Activated naive CD4-positive, alpha-beta T cell treated with anti-CD3 and anti-CD28 coated beads for 36 hours (primary cell): ENCODE measurements around the gene KCNK16. TPM values are rescaled to one million over a fixed set of nuclear protein-coding genes. Genes with fewer than 3 reads are reported as not detected.

Experiments used
- CTCF ChIA-PET: fragments of 350-600 bp; sonication (Branson Sonifier 250); formaldehyde crosslinking; loops from one replicate; lab custom pipeline; 2021; ENCODE audit warnings: antibody characterized with exemption; lab: Charles Lee
- DNase-seq: peaks from one replicate; pipeline ENCODE4 v3.0.0-alpha.2; 2020
- H3K27ac Mint-ChIP-seq: one replicate; pipeline ENCODE4 v1.8.0; 2021; ENCODE audit warnings: mild to moderate bottlenecking, mixed read lengths
- H3K27me3 Mint-ChIP-seq: one replicate; pipeline ENCODE4 v1.8.0; 2021; ENCODE audit warnings: low read depth, mixed read lengths
- H3K36me3 Mint-ChIP-seq: one replicate; pipeline ENCODE4 v1.8.0; 2021; ENCODE audit warnings: low read depth, mixed read lengths
- H3K4me1 Mint-ChIP-seq: one replicate; pipeline ENCODE4 v1.8.0; 2021; ENCODE audit warnings: low read depth, mixed read lengths
- H3K4me3 Mint-ChIP-seq: one replicate; pipeline ENCODE4 v1.8.0; 2021; ENCODE audit warnings: mild to moderate bottlenecking, moderate library complexity, mixed read lengths
- H3K9me3 Mint-ChIP-seq: one replicate; pipeline ENCODE4 v1.8.0; 2021; ENCODE audit warnings: mixed read lengths
- intact Hi-C: fragments of 100-400 bp; cut with micrococcal nuclease; formaldehyde crosslinking; loops from one replicate; pipeline ENCODE4 v1.15.1; 2023
- total RNA-seq, 2 experiments: library from RNA; stranded (reverse); gene quantifications; one replicate each; pipeline ENCODE4 v1.2.3, GENCODE V29; 2021

Gene KCNK16
- total RNA-seq, 2 experiments from 2014 or later, result not detected

DNA sequence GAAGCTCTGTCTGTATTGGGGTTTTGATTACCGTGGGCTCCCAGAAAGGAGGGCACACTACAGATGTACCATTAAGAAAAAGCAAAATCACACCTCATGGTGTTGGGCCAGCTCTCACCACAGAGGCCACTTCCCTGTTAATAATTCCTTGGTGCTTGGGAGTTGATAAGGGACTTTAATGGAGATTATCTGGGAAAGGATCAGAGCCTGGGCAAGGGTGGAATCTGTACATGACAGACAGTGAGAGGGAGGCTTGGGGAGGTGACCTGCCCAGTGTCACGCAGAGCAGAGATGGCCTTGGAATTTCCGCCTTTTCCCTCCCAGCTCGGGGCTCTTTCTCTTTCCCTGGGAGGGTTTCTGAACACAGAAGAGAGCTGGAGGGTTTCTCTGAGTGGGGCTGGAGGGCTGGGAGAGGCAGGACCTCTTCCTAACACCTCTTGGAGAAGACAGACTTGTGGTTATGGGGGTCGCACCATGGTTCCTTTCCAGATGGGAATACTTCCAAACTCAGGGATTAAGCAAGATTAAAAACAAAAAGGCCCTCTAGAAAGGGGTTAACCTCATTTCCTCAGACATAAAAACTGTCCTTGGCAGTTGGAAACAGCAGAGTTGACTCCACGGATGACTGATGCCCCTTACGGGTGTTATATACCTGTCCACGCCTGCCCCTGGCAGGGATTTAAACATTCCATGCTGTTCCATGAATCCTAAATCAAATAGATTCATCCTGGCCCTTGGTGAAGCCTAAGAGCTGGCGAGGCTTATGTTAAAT is 16.8 kb upstream of the KCNK16 start:
- H3K36me3 Mint-ChIP-seq, result no peaks in the 10 kb centered on the region
- no peak overlapping the region for H3K4me3 Mint-ChIP-seq
- no peak for DNase-seq
- H3K4me1 Mint-ChIP-seq, result peaks cover 2% of the 10 kb centered on the region
- intact Hi-C loops, result no loop called here
- no peaks in the 10 kb centered on the region for H3K9me3 Mint-ChIP-seq
- peaks cover 17% of the 10 kb centered on the region for H3K27me3 Mint-ChIP-seq
- H3K27ac Mint-ChIP-seq, result no peak overlapping the region
- CTCF ChIA-PET, result no interaction called here

DNA sequence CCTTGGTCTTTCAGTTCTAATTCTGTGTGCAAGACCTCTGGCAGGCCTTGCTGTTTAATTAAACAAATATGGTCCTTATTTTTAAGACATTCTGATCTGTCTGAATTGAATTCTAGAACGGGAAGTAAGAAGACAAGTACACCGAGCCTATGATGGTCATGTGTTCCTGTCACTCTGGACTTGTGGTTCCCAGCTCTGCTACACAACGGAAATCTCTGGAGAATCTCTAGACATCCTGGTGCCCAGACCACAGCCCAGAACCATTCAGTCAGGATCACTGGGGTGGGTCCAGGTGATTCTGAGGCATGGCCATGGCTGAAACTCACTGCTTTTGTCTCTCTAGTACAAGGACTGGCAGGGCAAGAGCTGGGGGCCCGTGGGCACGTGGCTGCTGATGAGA is 15.9 kb upstream of the KCNK16 start:
- intact Hi-C loops, result no loop called here
- Mint-ChIP-seq H3K9me3 (no peaks in the 10 kb centered on the region), H3K36me3 (no peaks in the 10 kb centered on the region), H3K27ac (no peak overlapping the region), H3K4me1 (peaks cover 2% of the 10 kb centered on the region), H3K4me3 (no peak overlapping the region), H3K27me3 (peaks cover 17% of the 10 kb centered on the region)
- no peak for DNase-seq
- CTCF ChIA-PET, result no interaction called here

DNA sequence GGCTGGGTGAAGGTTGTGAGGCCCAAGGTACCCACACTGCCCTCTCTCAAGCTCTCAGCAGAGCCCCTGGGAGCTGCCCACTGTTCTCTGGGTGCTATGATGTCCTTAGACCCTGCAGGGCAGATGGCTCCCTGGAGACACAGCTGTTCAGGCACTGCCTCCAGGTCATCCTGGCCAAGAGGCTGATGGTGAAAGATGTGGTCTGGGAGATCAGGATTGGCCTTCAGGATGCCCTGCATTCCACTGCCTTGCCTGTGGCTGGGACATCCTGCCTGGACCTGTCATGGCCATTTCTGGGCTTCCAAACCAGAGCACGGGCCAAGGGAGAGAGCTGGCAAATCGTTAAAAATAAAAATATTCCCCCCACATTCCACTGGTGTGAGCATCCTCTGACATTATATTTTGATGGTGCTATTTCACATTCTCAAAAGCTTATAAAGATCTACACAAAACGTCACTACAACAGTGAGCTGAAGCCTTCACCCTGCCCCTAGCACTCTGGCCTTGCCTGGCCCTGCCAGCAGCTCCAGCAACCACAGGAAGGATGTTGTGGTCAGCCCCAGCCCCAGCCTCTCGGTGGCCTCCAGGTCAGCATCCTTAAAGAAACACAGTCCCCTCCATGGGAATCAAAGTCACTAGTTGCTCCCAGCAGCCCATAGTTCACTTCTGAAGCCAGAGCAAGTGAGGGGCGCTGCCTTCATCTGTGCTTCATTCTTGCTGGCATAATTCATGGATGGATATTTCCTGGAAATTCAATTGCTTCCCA is 13.5 kb upstream of the KCNK16 start:
- Mint-ChIP-seq H3K9me3 (no peaks in the 10 kb centered on the region), H3K27ac (no peak overlapping the region), H3K4me1 (peaks cover 2% of the 10 kb centered on the region), H3K36me3 (no peaks in the 10 kb centered on the region), H3K4me3 (no peak overlapping the region), H3K27me3 (peaks cover 29% of the 10 kb centered on the region)
- CTCF ChIA-PET, result interaction anchor here (0.6 to 0.9 kb wide), 2 partner anchors 11 to 1343 kb away, joined by 3 read pairs; no protein-coding TSS in a partner anchor
- intact Hi-C loops, result no loop called here
- DNase-seq, result no peak

DNA sequence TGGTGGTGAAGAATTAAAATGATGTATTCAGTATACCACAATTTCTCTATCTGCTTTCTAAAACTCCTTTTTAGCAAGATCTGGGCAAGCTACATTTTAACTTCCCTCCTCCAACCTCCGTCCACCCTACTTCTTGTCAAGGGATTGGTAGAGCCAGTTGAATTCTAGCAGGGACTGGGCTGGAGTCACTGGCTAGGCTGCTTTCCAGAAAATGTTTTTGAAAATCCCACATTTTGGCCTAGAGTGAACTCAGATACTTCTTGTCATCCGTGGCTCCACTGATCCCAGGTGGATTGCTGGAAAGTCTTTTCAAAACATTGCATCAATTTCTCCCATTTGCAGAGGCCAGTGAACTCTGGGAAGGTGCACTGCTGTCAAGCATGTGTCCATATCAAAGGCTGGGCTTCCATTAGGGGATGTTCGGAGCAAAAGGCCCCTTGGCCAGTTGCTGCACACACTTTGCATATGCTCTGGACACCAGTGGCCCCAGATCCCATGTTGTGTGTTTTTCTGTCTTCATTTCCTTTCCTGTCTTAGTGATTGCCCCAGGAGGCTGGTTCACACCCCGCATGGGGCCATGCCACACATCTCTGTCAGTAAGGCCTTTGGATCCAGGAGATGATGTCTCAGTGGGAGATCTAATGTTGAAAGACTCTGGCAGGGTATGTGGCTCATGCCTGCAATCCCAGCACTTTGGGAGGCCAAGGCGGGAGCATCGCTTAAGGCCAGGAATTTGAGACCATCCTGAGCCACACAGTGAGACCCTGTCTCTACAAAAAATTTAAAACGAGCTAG is 11.3 kb upstream of the KCNK16 start:
- intact Hi-C loops, result no loop called here
- H3K4me1 Mint-ChIP-seq, result peaks cover 2% of the 10 kb centered on the region
- no peaks in the 10 kb centered on the region for H3K36me3 Mint-ChIP-seq
- H3K4me3 Mint-ChIP-seq, result no peak overlapping the region
- H3K27ac Mint-ChIP-seq, result no peak overlapping the region
- CTCF ChIA-PET, result interaction anchor here (0.6 kb wide), 1 partner anchor 532 kb away, joined by 4 read pairs; no protein-coding TSS in a partner anchor
- H3K9me3 Mint-ChIP-seq, result no peaks in the 10 kb centered on the region
- H3K27me3 Mint-ChIP-seq, result peaks cover 31% of the 10 kb centered on the region
- no peak for DNase-seq

DNA sequence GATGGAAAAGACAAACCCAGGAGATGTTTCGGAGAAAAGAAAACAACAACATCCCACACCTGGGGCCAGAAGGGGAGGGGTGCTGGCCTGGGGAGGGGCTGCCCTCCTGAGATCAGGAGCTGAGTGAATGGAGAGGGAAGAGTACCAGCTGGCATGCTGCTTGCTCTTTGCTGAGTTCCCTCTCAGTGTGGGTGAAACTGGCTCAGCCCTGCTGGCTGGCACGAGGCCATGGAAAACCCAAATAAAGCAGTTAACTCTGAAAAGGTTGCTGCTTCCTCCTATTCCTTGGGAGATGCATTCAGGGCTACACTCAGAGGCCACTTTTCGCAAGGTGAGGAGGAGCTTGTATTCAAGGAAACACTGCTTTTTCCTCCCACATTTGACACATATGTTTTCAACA is 8.0 kb upstream of the KCNK16 start:
- intact Hi-C loops, result no loop called here
- H3K4me3 Mint-ChIP-seq, result no peak overlapping the region
- no peak overlapping the region for H3K27ac Mint-ChIP-seq
- H3K9me3 Mint-ChIP-seq, result no peaks in the 10 kb centered on the region
- H3K4me1 Mint-ChIP-seq, result no peaks in the 10 kb centered on the region
- H3K36me3 Mint-ChIP-seq, result no peaks in the 10 kb centered on the region
- H3K27me3 Mint-ChIP-seq, result peaks cover 21% of the 10 kb centered on the region
- no peak for DNase-seq
- CTCF ChIA-PET, result interaction anchor here (0.6 to 1.0 kb wide), 3 partner anchors 28 to 164 kb away, joined by 3 read pairs; no protein-coding TSS in a partner anchor

DNA sequence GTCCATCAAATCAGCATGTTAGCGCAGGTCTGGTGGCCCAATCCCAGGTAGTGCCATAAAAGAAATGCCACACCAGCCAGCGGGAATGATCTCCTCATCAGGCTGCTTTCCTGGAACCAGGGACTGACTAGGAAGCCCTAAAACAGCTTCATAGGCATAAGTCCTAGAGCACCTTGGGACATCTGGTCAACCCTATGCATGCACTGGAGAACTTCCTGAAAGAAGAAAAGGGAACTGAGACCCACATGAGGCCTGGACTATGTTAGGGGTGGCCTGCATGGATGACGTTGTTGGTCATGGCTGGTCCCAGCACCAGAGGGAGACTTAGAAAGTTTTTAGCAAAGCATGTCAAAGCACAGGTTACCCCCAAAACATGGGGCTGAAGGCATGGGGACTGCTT is 7.6 kb upstream of the KCNK16 start:
- Mint-ChIP-seq H3K27me3 (peaks cover 21% of the 10 kb centered on the region), H3K27ac (no peak overlapping the region), H3K36me3 (no peaks in the 10 kb centered on the region), H3K4me3 (no peak overlapping the region), H3K4me1 (no peaks in the 10 kb centered on the region), H3K9me3 (no peaks in the 10 kb centered on the region)
- no peak for DNase-seq
- CTCF ChIA-PET, result interaction anchor here (0.6 kb wide), 1 partner anchor 27 kb away, joined by 3 read pairs; no protein-coding TSS in a partner anchor
- intact Hi-C loops, result no loop called here

DNA sequence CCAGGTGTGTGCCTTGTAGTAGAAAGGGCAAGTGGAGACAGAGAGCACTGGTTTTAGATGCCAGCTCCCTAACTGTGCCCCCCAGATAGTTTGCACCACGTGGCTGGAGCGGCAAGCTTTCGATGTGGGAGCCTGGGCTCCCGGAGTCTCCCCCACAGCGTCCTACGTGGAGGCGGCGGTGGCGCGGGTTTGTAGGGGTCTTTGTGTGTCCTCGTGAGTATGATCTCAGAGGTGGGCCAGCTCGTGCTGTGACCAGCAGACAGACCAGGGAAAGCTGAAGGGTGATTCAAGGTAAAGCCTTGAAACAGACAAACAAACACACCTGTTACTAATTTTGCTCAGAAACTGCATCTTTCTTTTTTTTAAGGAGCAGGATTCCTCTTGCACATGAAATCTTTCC is 5.6 kb upstream of the KCNK16 start:
- intact Hi-C loops, result no loop called here
- CTCF ChIA-PET, result no interaction called here
- Mint-ChIP-seq H3K9me3 (no peaks in the 10 kb centered on the region), H3K27me3 (peaks cover 21% of the 10 kb centered on the region), H3K4me1 (no peaks in the 10 kb centered on the region), H3K36me3 (no peaks in the 10 kb centered on the region), H3K27ac (no peak overlapping the region), H3K4me3 (no peak overlapping the region)
- DNase-seq, result no peak

DNA sequence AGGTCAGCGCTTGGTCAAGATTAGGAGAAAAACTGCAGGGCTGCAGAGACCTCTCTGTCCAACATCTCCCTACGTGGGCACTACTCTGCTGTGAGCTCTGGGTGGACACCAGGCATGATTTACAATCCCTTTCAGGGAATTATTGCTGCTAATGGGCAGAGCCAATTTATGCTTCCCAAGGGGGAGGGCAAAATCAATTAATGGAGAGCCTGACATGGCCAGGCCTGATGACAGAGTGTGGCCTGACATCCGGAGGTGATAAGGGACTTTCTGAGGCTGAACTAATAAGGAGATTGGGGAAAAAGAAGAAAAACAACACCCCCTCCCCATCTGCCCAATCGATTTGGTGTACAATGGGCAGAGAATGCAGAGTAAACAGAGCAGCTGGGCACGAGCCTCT is 5.0 kb upstream of the KCNK16 start:
- CTCF ChIA-PET, result no interaction called here
- no peak overlapping the region for H3K27ac Mint-ChIP-seq
- H3K4me3 Mint-ChIP-seq, result no peak overlapping the region
- no peaks in the 10 kb centered on the region for H3K9me3 Mint-ChIP-seq
- H3K4me1 Mint-ChIP-seq, result no peaks in the 10 kb centered on the region
- H3K36me3 Mint-ChIP-seq, result no peaks in the 10 kb centered on the region
- DNase-seq, result no peak
- intact Hi-C loops, result no loop called here
- H3K27me3 Mint-ChIP-seq, result peaks cover 15% of the 10 kb centered on the region

DNA sequence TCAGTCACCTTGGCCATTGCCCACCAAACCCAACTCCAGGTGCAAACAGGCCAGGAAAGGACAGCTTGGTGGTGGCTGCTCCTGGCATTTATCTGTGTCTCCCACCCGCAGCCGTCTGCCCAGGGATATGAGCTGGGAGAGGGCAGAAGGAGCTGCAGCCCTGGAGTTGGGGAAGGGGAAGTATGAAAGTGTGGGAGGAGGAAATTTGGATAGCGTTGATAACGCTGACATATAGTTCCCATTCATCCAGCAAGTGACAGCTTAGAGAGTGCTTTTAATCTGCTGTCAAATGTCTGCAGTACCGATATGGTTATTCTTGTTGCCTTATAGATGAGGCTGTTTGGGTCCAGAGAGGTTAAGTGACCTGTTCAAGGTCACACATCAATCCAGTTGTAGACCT is 741 bp downstream of the KCNK16 start:
- peaks cover 11% of the 10 kb centered on the region for H3K27me3 Mint-ChIP-seq
- no peaks in the 10 kb centered on the region for H3K9me3 Mint-ChIP-seq
- no peaks in the 10 kb centered on the region for H3K36me3 Mint-ChIP-seq
- no peak for DNase-seq
- H3K27ac Mint-ChIP-seq, result no peak overlapping the region
- intact Hi-C loops, result no loop called here
- H3K4me1 Mint-ChIP-seq, result no peaks in the 10 kb centered on the region
- CTCF ChIA-PET, result interaction anchor here (1.1 to 1.3 kb wide), 2 partner anchors 19 to 42 kb away, joined by 3 to 6 read pairs; no protein-coding TSS in a partner anchor
- no peak overlapping the region for H3K4me3 Mint-ChIP-seq

DNA sequence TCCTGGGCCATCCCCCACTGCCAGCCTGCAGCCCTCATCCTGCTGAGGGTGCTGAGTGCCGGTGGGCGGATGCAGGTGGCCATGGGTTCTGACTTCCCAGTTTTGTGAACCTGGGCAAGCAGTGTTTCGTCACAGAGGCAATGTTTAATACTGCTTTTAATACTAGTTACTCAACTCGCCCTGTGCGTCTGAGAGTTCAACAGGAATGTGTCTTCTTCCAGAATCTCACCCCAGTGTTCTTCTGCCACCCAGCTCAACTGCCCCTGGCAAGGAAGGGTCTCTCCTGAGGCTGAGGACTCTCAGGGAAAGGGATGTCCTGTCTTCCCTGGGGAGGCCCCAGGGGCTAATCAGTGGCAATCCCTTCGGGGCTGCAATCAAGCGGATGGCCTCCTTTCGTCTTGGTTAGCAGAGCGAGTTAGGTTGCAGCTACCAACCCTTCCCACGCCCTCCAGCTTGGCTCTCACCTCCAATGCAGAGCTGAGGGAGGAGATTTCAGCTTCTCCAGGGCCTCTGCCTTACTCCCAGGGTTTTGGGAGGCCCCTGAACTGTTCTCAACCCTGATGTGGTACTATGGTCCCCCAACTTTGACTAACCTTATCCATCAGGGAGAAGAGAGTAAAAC is 2.0 kb downstream of the KCNK16 start:
- no peaks in the 10 kb centered on the region for H3K4me1 Mint-ChIP-seq
- CTCF ChIA-PET, result interaction anchor here (0.5 to 1.4 kb wide), 3 partner anchors 10 to 1252 kb away, joined by 3 to 4 read pairs (median 3); no protein-coding TSS in a partner anchor
- no peak overlapping the region for H3K27ac Mint-ChIP-seq
- H3K9me3 Mint-ChIP-seq, result no peaks in the 10 kb centered on the region
- H3K36me3 Mint-ChIP-seq, result no peaks in the 10 kb centered on the region
- intact Hi-C loops, result no loop called here
- DNase-seq, result no peak
- peaks cover 18% of the 10 kb centered on the region for H3K27me3 Mint-ChIP-seq
- H3K4me3 Mint-ChIP-seq, result no peak overlapping the region

DNA sequence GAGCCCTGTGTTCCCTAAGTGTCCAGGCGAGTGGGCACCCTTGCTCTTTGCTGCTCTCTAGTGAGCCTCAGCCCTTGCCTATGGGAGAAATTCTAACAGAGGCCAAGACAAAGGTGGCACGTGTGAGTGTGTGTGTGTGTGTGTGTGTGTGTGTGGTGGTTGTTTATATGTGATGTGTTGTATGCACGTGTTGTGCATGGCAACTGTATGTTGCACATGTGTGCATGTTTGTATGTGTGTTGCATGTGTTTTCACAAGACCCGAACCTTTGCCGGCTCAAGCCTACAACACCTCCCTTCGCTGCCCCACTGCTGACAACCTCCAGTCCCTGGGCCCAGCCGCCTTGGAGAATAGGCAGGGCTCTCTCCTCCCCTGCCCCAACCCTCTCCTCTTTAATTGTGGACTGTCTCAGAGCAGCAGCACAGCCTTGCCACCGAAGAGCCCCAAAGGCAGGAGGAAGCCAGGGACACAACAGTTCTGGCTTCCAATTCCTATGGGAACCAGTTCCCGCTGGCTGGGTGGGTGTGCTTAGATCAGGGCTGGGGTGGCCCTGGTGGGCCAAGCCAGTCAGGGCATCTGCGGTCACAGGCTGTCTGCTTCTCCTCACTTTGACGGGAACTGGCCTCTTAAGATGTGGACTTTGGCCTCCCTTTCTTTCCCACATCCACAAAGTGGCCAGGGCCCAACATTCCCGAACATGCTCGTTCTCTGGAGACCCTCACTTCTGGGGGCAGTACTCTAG is 2.7 kb downstream of the KCNK16 start:
- H3K4me3 Mint-ChIP-seq, result no peak overlapping the region
- H3K27me3 Mint-ChIP-seq, result peaks cover 24% of the 10 kb centered on the region
- H3K9me3 Mint-ChIP-seq, result no peaks in the 10 kb centered on the region
- no peaks in the 10 kb centered on the region for H3K36me3 Mint-ChIP-seq
- no peaks in the 10 kb centered on the region for H3K4me1 Mint-ChIP-seq
- intact Hi-C loops, result no loop called here
- CTCF ChIA-PET, result interaction anchor here (1.1 to 1.4 kb wide), 2 partner anchors 10 kb away, joined by 4 to 5 read pairs; no protein-coding TSS in a partner anchor
- H3K27ac Mint-ChIP-seq, result no peak overlapping the region
- DNase-seq, result no peak
